PC-3 (cell line): ENCODE data around the gene LYPD1. TPM values are rescaled to one million over a fixed set of nuclear protein-coding genes. Genes with fewer than 3 reads are reported as not detected.

Experiments
- ATAC-seq: fragments of 200-7000 bp; cut with Tn5 transposase; 2 replicates; pipeline ENCODE4 v1.9.1; 2020; ENCODE audit warnings: mild to moderate bottlenecking, moderate library complexity
- BruUV-seq: library from RNA; stranded (reverse); fragments of 400-500 nt; replicated peaks from 2 replicates; lab custom pipeline; 2021; lab: Mats Ljungman, UMichigan
- CTCF ChIA-PET: fragments of 300-600 bp; sonication (Branson Sonifier 250); formaldehyde crosslinking; loops from one replicate; lab custom pipeline; 2022; ENCODE audit warnings: antibody characterized with exemption; lab: Charles Lee
- POLR2A ChIA-PET: fragments of 300-600 bp; sonication (Branson Sonifier 250); formaldehyde crosslinking; loops from one replicate; lab custom pipeline; 2022; ENCODE audit warnings: antibody characterized with exemption; ENCODE audit not compliant: unreplicated experiment; lab: Charles Lee
- DNase-seq: peaks from one replicate; pipeline ENCODE4 v3.0.0-alpha.2; 2015
- H2AFZ ChIP-seq: fragments of 300-600 bp; sonication (generic); 2 replicates; pipeline ENCODE4 v1.6.0; 2016; ENCODE audit warnings: antibody characterized with exemption, low read length
- H3F3A ChIP-seq: fragments of 300-600 bp; sonication (generic); one replicate; pipeline ENCODE4 v1.6.0; 2017; ENCODE audit warnings: antibody characterized with exemption, low read length, control low read depth, mild to moderate bottlenecking; ENCODE audit not compliant: unreplicated experiment
- H3K27ac ChIP-seq: fragments of 300-600 bp; sonication (generic); 2 replicates; pipeline ENCODE4 v1.5.1; 2016; ENCODE audit warnings: mild to moderate bottlenecking, low read length
- H3K27me3 ChIP-seq: fragments of 300-600 bp; sonication (generic); 2 replicates; pipeline ENCODE4 v1.6.1; 2016; ENCODE audit warnings: low read length, mixed read lengths
- H3K36me3 ChIP-seq: fragments of 300-600 bp; sonication (generic); 2 replicates; pipeline ENCODE4 v1.6.1; 2016; ENCODE audit warnings: low read depth, mixed run types, low read length, mixed read lengths
- H3K4me1 ChIP-seq: fragments of 300-600 bp; sonication (generic); 2 replicates; pipeline ENCODE4 v1.5.1; 2016; ENCODE audit warnings: low read length; ENCODE audit not compliant: insufficient read depth
- H3K4me2 ChIP-seq: fragments of 300-600 bp; sonication (generic); 2 replicates; pipeline ENCODE4 v1.6.0; 2016; ENCODE audit warnings: low read length
- H3K4me3 ChIP-seq: fragments of 300-600 bp; sonication (generic); 2 replicates; pipeline ENCODE4 v1.5.1; 2016; ENCODE audit warnings: mild to moderate bottlenecking, low read length, mixed read lengths
- H3K79me2 ChIP-seq: fragments of 300-600 bp; sonication (generic); 2 replicates; pipeline ENCODE4 v1.6.1; 2017; ENCODE audit warnings: low read length, mixed read lengths
- H3K9ac ChIP-seq: fragments of 300-600 bp; sonication (generic); 2 replicates; pipeline ENCODE4 v1.6.0; 2016; ENCODE audit warnings: mild to moderate bottlenecking, low read length
- H3K9me2 ChIP-seq: fragments of 300-600 bp; sonication (generic); replicated peaks from 2 replicates; pipeline ENCODE4 v1.6.1; 2016; ENCODE audit warnings: mixed run types, low read length, mixed read lengths
- H3K9me3 ChIP-seq: fragments of 300-600 bp; sonication (generic); 2 replicates; pipeline ENCODE4 v1.6.1; 2016; ENCODE audit warnings: low read length, mixed read lengths
- H4K20me1 ChIP-seq: fragments of 300-600 bp; sonication (generic); 2 replicates; pipeline ENCODE4 v1.6.1; 2016; ENCODE audit warnings: low read length, mixed read lengths
- CTCF ChIP-seq: fragments of 300-600 bp; sonication (generic); conservative IDR thresholded peaks from 2 replicates; pipeline ENCODE4 v1.5.1; 2017; ENCODE audit warnings: antibody characterized with exemption, low read depth, mild to moderate bottlenecking, low read length
- EZH2 ChIP-seq: fragments of 300-600 bp; sonication (generic); IDR thresholded peaks from one replicate; pipeline ENCODE4 v1.6.1; 2017; ENCODE audit warnings: antibody characterized with exemption, mild to moderate bottlenecking, low read length; ENCODE audit not compliant: unreplicated experiment
- EZH2phosphoT487 ChIP-seq: fragments of 300-600 bp; sonication (generic); IDR thresholded peaks from 2 replicates; pipeline ENCODE4 v1.6.1; 2018; ENCODE audit warnings: mild to moderate bottlenecking, antibody characterized with exemption, low read length, borderline replicate concordance
- intact Hi-C: fragments of 100-400 bp; cut with micrococcal nuclease; formaldehyde crosslinking; loops from 2 replicates; pipeline ENCODE4 v1.9.0; 2023
- total RNA-seq: library from RNA; depleted of rRNA; stranded (reverse); fragments of >200 nt; gene quantifications from 2 replicates; pipeline ENCODE4 v1.2.3, GENCODE V29; 2014

LYPD1 gene
- total RNA-seq, 1 experiment from 2014 or later: 18.7 TPM

- Histone ChIP-seq H3K4me2 (peak overlapping the region; percentile 98; the same call in 1 of the 2 replicates), H3K9ac (no peak overlapping the region), H3K9me2 (no peaks in the 10 kb centered on the region), H3K79me2 (no peaks in the 10 kb centered on the region), H4K20me1 (no peaks in the 10 kb centered on the region), H3K4me3 (peak overlapping the region; percentile 78; the same call in 1 of the 2 replicates), H2AFZ (no peak overlapping the region), H3K36me3 (no peaks in the 10 kb centered on the region), H3K27ac (no peak overlapping the region), H3K4me1 (peaks cover 24% of the 10 kb centered on the region), H3K9me3 (no peaks in the 10 kb centered on the region), H3K27me3 (no peaks in the 10 kb centered on the region), H3F3A (no peaks in the 10 kb centered on the region)
- TF ChIP-seq CTCF (no peak), EZH2 (no peak), EZH2phosphoT487 (no peak)
- intact Hi-C loops: no loop called here
- DNase-seq (no peak), ATAC-seq (no peak)
- ChIA-PET POLR2A (interaction anchor here (0.6 kb wide), 1 partner anchor 499 kb away, joined by 3 read pairs; no protein-coding TSS in a partner anchor), CTCF (no interaction called here)
- BruUV-seq: no TSS peak
These were observed 2.3 kb downstream of the LYPD1 start for GRCh38 chr2:132667706-132668105.

GRCh38 chr2:132665401-132666140 is 4.4 kb downstream of the LYPD1 start:
- Histone ChIP-seq H3K9me3 (no peaks in the 10 kb centered on the region), H3K9ac (no peak overlapping the region), H3K4me1 (peaks cover 7% of the 10 kb centered on the region; the same call in 1 of the 2 replicates), H3K79me2 (no peaks in the 10 kb centered on the region), H3K27me3 (no peaks in the 10 kb centered on the region), H2AFZ (no peak overlapping the region), H3F3A (no peaks in the 10 kb centered on the region), H3K27ac (no peak overlapping the region), H3K4me2 (no peak overlapping the region), H3K9me2 (no peaks in the 10 kb centered on the region), H3K36me3 (no peaks in the 10 kb centered on the region), H3K4me3 (no peak overlapping the region), H4K20me1 (no peaks in the 10 kb centered on the region)
- intact Hi-C loops: no loop called here
- BruUV-seq: no TSS peak
- TF ChIP-seq CTCF (no peak), EZH2phosphoT487 (no peak)
- no peak for ATAC-seq
- POLR2A ChIA-PET: no interaction called here
- CTCF ChIA-PET: no interaction called here
- no peak for DNase-seq

- Histone ChIP-seq H4K20me1 (no peaks in the 10 kb centered on the region), H3K4me1 (peaks cover 7% of the 10 kb centered on the region; the same call in 1 of the 2 replicates), H3K4me2 (no peak overlapping the region), H3K9ac (no peak overlapping the region), H3K27ac (no peak overlapping the region), H3K9me3 (no peaks in the 10 kb centered on the region), H2AFZ (no peak overlapping the region), H3K79me2 (no peaks in the 10 kb centered on the region), H3K9me2 (no peaks in the 10 kb centered on the region), H3K27me3 (no peaks in the 10 kb centered on the region), H3K36me3 (no peaks in the 10 kb centered on the region), H3F3A (no peaks in the 10 kb centered on the region), H3K4me3 (no peak overlapping the region)
- TF ChIP-seq EZH2 (no peak), CTCF (no peak), EZH2phosphoT487 (no peak)
- intact Hi-C loops: no loop called here
- POLR2A ChIA-PET: no interaction called here
- BruUV-seq: no TSS peak
- DNase-seq: no peak
- CTCF ChIA-PET: no interaction called here
- no peak for ATAC-seq
These were observed 5.9 kb downstream of the LYPD1 start for GRCh38 chr2:132664096-132664495.
